GM12801 (cell line): ENCODE results near the gene GLP1R.

Experiments
- CTCF ChIP-seq: IDR thresholded peaks from one replicate; pipeline ENCODE4 v1.5.1; 2011; ENCODE audit warnings: control low read depth; ENCODE audit not compliant: insufficient read length; ENCODE audit errors: extremely low read depth

Gene GLP1R

GRCh38 chr6:39076623-39077535 lies 28.3 kb downstream of the GLP1R start:
- no peak for TF ChIP-seq CTCF

- no peak for TF ChIP-seq CTCF
Observed at GRCh38 chr6:39077882-39078594, 29.5 kb downstream of the GLP1R start.

- TF ChIP-seq CTCF = no peak
Observed at GRCh38 chr6:39078695-39079094, 30.1 kb downstream of the GLP1R start.

- no peak for TF ChIP-seq CTCF
Observed at GRCh38 chr6:39079197-39080125, 30.9 kb downstream of the GLP1R start.

GRCh38 chr6:39080246-39080875 lies 31.8 kb downstream of the GLP1R start:
- TF ChIP-seq CTCF = no peak

- no peak for TF ChIP-seq CTCF
Observed at GRCh38 chr6:39082310-39082709, 33.7 kb downstream of the GLP1R start.
